DND-41 (cell line): Measurements from ENCODE around the gene ST8SIA6.
A peak's percentile ranks its signal among the peaks of the same experiment; 100 is the strongest.

ENCODE experiments used
- ATAC-seq: fragments of 200-7000 bp; cut with Tn5 transposase; 3 replicates; pipeline ENCODE4 v1.9.1; 2021; ENCODE audit warnings: low read depth; ENCODE audit not compliant: insufficient read depth
- DNase-seq: peaks from one replicate; pipeline ENCODE4 v3.0.0-alpha.2; 2020
- H2AFZ ChIP-seq: 2 replicates; pipeline ENCODE4 v1.6.0; 2012; ENCODE audit warnings: low read depth, low read length
- H3K27ac ChIP-seq: 2 replicates; pipeline ENCODE4 v1.5.1; 2012; ENCODE audit warnings: low read length, inconsistent platforms
- H3K27me3 ChIP-seq: fragments of 200-600 bp; sonication (generic); 2 replicates; pipeline ENCODE4 v1.6.0; 2012; ENCODE audit warnings: low read length, mild to moderate bottlenecking, inconsistent platforms; ENCODE audit not compliant: insufficient read depth, poor library complexity
- H3K36me3 ChIP-seq: 2 replicates; pipeline ENCODE4 v1.5.1; 2012; ENCODE audit warnings: low read length, inconsistent platforms; ENCODE audit not compliant: insufficient read depth
- H3K4me1 ChIP-seq: 2 replicates; pipeline ENCODE4 v1.5.1; 2012; ENCODE audit warnings: mild to moderate bottlenecking, low read length; ENCODE audit not compliant: insufficient read depth
- H3K4me2 ChIP-seq: 2 replicates; pipeline ENCODE4 v1.6.0; 2012; ENCODE audit warnings: mild to moderate bottlenecking, moderate library complexity, low read length, inconsistent platforms; ENCODE audit not compliant: insufficient read depth
- H3K4me3 ChIP-seq, 2 experiments: fragments of 200-600 bp in 1 of 2; shearing (Covaris generic) in 1 of 2; 2 replicates each; pipeline ENCODE4 v1.5.1; 2012 to 2016; ENCODE audit warnings: inconsistent platforms in 2 of 2, low read length in 2 of 2, mild to moderate bottlenecking in 2 of 2, low read depth in 1 of 2, moderate library complexity in 1 of 2
- H3K79me2 ChIP-seq: 2 replicates; pipeline ENCODE4 v1.6.0; 2012; ENCODE audit warnings: low read length, inconsistent platforms; ENCODE audit not compliant: insufficient read depth
- H3K9ac ChIP-seq: 2 replicates; pipeline ENCODE4 v1.6.0; 2012; ENCODE audit warnings: low read depth, mild to moderate bottlenecking, inconsistent platforms, low read length, moderate library complexity
- H3K9me3 ChIP-seq: 2 replicates; pipeline ENCODE4 v1.5.1; 2012; ENCODE audit warnings: low read length, moderate library complexity, mild to moderate bottlenecking, inconsistent platforms; ENCODE audit not compliant: insufficient read depth, severe bottlenecking
- H4K20me1 ChIP-seq: 2 replicates; pipeline ENCODE4 v1.6.0; 2012; ENCODE audit warnings: low read length; ENCODE audit not compliant: insufficient read depth
- EZH2 ChIP-seq: IDR thresholded peaks from 3 replicates; pipeline ENCODE4 v1.6.1; 2012; ENCODE audit warnings: borderline replicate concordance, low read depth, mild to moderate bottlenecking, moderate library complexity, low read length, inconsistent platforms; ENCODE audit not compliant: severe bottlenecking
- TF ChIP-seq, protein P1 (sequence below): IDR thresholded peaks from 2 replicates; pipeline ENCODE4 v1.5.1; 2012; ENCODE audit warnings: borderline replicate concordance, low read length, moderate library complexity, mild to moderate bottlenecking; ENCODE audit not compliant: poor library complexity, severe bottlenecking; ENCODE audit errors: extremely low read depth

ST8SIA6 gene

DNA sequence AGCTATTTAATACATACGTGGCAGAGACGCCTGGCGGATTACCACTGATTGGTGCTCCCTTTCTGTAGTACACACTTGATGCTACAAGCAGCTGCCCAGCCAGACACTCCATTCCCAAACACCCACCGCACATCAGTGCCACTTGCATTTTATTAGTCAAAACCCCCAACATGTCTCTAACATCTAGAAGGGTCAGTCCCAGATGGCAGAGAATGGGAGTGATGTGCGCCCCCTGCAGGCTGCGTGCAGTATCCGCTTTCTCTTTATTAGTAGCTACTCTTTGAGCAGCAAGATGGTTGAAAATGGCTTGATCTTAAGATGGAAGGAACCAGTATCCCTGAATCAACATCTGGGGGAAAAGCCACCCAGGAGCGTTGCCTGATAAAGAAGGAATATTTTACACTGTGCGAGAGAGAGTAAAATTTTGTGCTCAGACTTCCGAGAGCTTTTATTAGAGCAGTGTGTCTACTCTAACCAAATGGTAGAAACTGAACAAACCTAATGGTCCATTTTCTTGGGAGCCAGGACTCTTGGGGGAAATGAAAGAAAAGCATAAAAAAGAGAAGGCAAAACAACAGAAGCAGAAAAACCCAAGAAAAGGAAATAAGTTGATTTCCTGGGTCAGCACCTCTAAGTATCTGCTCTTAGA is 78.3 kb downstream of the ST8SIA6 start:
- Histone ChIP-seq H3K4me2 (no peak overlapping the region), H3K27ac (no peak overlapping the region), H3K36me3 (no peaks in the 10 kb centered on the region), H3K79me2 (no peaks in the 10 kb centered on the region), H3K4me1 (no peaks in the 10 kb centered on the region), H3K4me3 (no peak overlapping the region), H3K9ac (no peak overlapping the region), H3K9me3 (no peaks in the 10 kb centered on the region), H2AFZ (no peak overlapping the region), H3K27me3 (no peaks in the 10 kb centered on the region), H4K20me1 (no peaks in the 10 kb centered on the region)
- TF ChIP-seq EZH2: no peak
- TF ChIP-seq, protein P1, sequence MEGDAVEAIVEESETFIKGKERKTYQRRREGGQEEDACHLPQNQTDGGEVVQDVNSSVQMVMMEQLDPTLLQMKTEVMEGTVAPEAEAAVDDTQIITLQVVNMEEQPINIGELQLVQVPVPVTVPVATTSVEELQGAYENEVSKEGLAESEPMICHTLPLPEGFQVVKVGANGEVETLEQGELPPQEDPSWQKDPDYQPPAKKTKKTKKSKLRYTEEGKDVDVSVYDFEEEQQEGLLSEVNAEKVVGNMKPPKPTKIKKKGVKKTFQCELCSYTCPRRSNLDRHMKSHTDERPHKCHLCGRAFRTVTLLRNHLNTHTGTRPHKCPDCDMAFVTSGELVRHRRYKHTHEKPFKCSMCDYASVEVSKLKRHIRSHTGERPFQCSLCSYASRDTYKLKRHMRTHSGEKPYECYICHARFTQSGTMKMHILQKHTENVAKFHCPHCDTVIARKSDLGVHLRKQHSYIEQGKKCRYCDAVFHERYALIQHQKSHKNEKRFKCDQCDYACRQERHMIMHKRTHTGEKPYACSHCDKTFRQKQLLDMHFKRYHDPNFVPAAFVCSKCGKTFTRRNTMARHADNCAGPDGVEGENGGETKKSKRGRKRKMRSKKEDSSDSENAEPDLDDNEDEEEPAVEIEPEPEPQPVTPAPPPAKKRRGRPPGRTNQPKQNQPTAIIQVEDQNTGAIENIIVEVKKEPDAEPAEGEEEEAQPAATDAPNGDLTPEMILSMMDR: peak; percentile 76
- DNase-seq (peak; percentile 42), ATAC-seq (peak; percentile 58; the same call in 2 of the 3 replicates)

DNA sequence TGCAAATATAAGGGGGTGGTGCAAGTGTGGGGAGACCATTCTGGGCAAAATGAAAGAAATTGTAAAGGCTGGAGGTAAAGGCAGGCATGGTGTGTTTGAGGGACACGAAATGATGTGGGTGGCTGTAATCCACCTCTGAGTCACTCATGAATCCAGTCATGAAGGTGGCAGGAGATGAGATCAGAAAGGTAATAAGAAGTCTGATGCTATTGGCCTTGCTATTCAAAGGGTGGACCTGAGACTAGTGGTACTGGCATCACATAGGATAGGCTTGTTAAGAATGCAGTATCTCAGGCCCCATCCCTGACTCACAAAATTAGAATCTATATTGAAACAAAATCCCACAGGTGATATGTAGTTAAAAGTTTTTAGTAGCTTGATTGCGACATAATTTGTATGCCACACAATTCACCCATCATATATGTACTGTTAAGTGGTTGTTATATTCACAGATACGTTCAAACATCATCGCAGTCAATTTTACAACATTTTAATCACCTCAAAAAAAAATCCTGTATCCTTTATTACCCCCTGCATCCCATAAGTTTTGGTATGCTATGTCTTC is 85.6 kb downstream of the ST8SIA6 start:
- no peak overlapping the region for H3K27ac ChIP-seq
- no peak overlapping the region for H3K4me3 ChIP-seq
- no peaks in the 10 kb centered on the region for H4K20me1 ChIP-seq
- no peak overlapping the region for H2AFZ ChIP-seq
- no peaks in the 10 kb centered on the region for H3K9me3 ChIP-seq
- H3K36me3 ChIP-seq: no peaks in the 10 kb centered on the region
- no peaks in the 10 kb centered on the region for H3K27me3 ChIP-seq
- H3K9ac ChIP-seq: no peak overlapping the region
- no peaks in the 10 kb centered on the region for H3K79me2 ChIP-seq
- H3K4me1 ChIP-seq: no peaks in the 10 kb centered on the region
- no peak for ATAC-seq
- H3K4me2 ChIP-seq: no peak overlapping the region
- TF ChIP-seq, protein P1: no peak
- TF ChIP-seq EZH2: no peak
- DNase-seq: no peak

DNA sequence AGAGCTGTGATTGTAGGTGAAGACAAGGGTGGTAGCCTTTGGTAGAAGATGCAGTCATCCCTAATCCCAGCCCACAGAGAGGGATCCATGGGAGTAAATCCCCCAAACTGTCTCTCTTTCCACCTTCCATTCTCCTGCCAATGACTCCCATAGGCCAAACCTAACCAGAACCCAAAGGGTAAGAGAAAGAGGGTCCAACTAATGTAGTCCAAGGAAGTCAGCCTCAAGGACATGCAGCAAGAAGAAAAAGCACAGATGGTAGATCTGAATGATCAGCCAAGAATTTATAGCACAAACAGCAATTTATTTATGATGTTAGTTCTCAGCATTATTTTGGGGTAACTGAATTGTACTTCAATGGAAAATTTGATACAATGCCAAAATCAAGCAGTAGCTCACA is 87.7 kb downstream of the ST8SIA6 start:
- no peak for ATAC-seq
- Histone ChIP-seq H4K20me1 (no peaks in the 10 kb centered on the region), H3K79me2 (no peaks in the 10 kb centered on the region), H3K9me3 (no peaks in the 10 kb centered on the region), H3K4me3 (no peak overlapping the region), H2AFZ (no peak overlapping the region), H3K9ac (no peak overlapping the region), H3K27ac (no peak overlapping the region), H3K27me3 (no peaks in the 10 kb centered on the region), H3K4me2 (no peak overlapping the region), H3K4me1 (no peaks in the 10 kb centered on the region), H3K36me3 (no peaks in the 10 kb centered on the region)
- no peak for DNase-seq
- no peak for TF ChIP-seq EZH2
- TF ChIP-seq, protein P1: no peak
